HT-29 (cell line): ENCODE data around the gene PORCN. TPM values are rescaled to one million over a fixed set of nuclear protein-coding genes. Genes with fewer than 3 reads are reported as not detected.
A peak's percentile ranks its signal among the peaks of the same experiment; 100 is the strongest.

Experiments
- DNase-seq: peaks from one replicate; pipeline ENCODE4 v3.0.0-alpha.2; 2015; ENCODE audit warnings: low spot score
- total RNA-seq: library from RNA; depleted of rRNA; stranded (reverse); fragments of >200 nt; shearing (Covaris generic); gene quantifications from 2 replicates; pipeline ENCODE4 v1.2.3, GENCODE V29; 2014; rRNA removed

PORCN gene
- total RNA-seq: 6.5 and 8.7 TPM in 2 replicates

DNA sequence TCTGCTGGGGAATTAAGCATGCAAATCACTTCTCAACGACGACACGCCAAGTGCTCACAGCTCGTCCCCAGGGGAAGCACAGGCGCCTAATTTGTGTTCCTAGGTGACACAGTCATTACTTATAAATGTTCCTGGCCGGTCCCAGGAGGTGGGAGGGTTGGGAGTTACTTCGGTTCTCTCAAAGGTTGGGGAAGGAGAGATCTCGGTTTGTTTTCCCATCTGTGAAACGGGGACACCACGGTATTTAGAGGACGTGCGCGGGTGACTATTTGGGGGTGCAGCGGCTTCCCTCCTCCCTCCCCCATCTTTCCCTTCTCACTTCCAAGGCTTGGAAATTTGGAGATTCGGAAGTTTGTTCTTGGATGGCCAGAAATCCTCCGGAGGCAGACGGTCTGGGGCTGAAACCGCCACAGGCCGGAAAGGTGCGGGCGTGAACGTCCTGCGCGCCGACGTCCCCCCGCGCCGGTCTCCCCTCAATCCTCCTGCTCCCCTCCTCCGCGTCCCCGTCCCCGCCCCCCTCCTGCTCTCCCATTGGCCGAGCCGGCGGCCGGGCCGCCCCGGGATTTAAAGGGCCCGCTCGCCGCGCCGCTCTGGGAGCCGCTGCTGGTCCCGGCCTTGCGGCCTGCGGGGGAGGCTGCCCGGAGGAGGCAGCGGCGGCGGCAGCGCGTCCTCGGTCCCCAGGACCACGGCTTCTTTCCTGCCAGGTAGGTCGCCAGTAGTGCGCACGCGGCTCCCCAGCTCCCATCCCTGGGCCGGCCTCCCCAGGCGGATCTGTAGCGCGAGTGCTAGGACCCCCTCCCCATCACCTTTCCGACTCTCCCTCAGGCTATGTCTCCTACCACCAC lies at the start of gene PORCN:
PORCN (plus strand) TSS at position 593 of the 845 bp plus-strand sequence. CDS start 829 bp downstream, outside the sequence.
- DNase-seq: peak; percentile 76

DNA sequence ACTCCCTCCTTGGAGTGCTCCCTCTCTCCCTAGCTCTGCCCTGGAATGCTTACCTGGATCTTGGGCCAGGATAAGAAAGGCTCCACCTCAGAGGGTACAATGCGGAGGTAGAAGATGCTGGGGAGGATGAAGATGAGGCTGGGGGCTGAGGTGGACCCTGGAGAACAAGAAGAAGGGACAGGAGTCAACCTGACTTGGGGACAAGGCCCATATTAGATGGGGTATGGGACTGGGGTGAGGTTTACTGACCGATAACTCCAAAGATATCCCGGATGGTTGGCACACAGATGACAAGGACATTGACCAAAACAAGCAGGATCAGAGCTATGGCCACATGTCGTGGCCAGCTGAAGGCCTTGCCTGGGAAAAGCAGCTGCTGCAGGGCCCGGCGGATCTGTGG lies 49.3 kb upstream of the PORCN start:
- DNase-seq: no peak

DNA sequence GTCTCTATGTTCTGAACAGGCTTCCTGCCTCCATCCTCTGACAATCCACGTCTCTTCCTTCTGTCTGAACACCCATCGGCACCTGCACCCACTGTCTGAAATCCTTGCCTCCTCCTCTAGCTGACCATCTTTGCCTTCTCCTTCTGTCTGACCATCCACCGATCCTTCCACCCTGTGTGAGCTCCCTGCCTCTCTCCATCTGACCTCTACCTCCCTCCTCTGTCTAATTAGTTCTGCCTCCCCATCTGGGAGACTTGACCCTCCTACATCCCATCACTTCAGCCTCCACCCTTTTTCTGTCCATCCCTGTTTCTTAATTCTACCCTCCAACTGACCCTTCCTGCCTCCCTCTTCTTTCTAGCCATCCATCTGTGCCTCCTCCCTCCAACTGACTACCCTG lies 48.8 kb upstream of the PORCN start:
- no peak for DNase-seq

DNA sequence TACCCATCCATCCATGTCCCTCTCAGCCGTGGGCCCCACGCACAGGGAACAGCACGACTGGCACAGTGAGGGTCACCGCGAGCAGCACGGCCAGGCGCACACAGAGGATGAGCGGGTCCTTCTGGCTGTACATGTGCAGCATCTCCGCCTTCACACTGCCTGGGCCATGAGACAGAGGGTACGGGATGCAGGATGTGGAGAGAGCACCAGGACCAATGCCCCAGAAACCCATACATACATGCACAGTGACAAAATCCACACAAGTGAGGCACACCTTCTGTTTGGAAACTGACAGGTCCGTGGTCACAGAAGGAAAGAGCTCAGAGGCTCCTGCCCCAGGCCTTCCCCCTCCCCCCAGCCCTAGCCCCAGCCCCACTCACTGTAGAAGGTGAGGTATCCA lies 48.2 kb upstream of the PORCN start:
- DNase-seq: no peak

DNA sequence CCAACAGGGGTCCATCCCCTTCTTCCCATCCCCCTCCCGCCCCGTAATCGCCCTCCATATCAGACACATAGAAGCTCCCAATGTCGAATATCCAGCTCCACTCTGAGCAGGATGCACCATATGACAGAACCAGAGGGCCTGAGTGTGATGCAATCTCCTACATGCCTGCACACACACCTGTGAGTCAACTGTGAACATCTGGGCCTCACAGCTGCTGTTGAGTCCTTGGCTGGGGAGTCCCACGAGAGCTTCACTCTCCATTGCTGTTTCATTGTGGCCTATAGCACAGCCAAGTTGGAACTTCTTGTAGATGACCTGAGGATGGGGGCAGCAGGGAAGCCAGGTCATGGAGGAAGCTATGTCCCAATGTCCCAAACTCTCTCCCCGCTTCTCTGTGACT lies 47.0 kb upstream of the PORCN start:
- no peak for DNase-seq

DNA sequence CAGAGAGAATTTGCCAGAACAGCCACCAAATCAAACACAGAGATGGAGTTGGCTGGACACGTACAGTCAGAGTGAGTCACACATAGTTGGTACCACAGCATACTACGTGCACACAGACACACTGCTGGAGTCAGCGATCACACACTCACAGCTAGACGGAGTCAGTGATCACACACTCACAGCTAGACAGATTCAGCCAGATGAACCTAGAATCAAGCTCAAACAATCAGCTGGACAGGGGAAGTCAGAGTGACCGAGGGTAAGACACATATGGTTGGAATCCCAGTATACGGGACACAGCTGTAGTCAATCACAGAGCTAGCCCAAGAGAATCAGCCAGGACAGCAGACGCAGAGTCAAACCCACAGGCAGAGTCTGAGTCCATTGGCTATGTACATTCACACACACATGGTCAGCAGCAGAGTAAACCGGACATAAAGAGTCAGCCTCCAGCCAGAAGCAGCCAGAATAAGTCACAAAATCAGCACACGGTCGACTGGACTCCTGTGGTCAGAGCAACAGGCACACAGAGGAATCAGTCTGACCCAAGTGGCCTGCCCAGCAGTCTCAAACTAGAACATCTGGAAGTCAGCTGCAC lies 43.4 kb upstream of the PORCN start:
- no peak for DNase-seq

DNA sequence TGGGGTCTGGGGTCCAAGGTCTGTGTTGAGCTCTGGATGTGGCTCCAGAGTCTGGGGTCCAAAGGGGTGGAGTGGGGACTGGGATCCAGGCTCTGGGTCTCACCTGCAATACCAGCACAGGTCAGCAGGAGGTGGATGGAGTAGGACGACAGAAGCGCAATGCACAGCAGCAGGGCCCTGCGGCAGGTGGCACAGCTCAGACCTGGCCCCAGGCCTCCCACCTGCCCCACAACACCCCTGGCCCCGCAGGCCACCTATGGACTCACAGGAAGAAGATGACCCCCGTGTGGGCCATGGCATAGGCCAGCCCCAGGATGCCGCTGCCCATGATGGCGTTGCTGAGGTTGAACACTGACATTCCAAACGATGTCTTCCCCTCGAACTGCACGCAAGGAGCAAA lies 42.1 kb upstream of the PORCN start:
- DNase-seq: no peak

DNA sequence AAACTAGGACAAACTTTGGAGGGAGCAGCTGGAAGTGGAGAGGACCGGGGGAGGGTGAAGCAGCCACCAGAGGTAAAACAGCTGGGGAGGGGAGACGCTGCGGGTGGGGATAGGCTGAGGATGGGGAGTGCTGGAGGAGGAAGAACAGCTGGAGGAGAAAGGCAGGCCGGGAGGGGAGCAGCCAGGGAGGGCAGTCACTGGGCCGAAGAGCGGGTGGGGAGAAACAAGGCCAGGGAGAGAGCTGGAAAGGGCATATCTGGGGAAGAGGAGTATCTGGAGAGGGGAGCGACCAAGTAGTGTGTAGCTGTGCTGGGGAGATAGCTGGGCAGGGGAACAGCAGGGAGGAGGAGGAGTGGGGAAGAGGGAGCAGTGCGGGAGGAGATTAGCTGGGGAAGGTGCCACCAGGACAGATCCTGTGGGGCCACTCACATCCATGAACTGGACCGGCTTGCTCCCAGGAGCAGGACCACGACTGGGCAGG lies 41.5 kb upstream of the PORCN start:
- DNase-seq: no peak

DNA sequence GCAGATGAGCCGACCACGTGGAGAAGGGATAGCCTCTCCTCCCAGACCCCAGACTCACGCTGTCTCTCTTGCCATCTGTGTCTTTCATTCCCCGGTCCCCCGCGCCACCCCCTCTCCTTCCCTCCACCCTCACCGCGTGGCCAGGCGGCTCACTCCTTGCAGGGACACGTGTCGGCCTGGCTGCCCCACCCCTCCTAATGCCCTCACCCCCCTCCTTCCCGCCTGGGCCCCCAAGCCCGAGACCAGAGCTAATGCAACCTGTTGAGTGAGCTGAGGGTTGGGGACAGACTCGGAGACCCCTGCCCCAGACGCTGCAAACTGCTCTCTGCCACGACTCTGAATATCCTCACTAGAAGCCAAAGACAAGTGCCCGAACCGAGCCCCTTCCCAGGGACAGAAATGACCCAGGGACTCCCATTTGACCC lies 40.5 kb upstream of the PORCN start:
- peak; percentile 28 for DNase-seq

DNA sequence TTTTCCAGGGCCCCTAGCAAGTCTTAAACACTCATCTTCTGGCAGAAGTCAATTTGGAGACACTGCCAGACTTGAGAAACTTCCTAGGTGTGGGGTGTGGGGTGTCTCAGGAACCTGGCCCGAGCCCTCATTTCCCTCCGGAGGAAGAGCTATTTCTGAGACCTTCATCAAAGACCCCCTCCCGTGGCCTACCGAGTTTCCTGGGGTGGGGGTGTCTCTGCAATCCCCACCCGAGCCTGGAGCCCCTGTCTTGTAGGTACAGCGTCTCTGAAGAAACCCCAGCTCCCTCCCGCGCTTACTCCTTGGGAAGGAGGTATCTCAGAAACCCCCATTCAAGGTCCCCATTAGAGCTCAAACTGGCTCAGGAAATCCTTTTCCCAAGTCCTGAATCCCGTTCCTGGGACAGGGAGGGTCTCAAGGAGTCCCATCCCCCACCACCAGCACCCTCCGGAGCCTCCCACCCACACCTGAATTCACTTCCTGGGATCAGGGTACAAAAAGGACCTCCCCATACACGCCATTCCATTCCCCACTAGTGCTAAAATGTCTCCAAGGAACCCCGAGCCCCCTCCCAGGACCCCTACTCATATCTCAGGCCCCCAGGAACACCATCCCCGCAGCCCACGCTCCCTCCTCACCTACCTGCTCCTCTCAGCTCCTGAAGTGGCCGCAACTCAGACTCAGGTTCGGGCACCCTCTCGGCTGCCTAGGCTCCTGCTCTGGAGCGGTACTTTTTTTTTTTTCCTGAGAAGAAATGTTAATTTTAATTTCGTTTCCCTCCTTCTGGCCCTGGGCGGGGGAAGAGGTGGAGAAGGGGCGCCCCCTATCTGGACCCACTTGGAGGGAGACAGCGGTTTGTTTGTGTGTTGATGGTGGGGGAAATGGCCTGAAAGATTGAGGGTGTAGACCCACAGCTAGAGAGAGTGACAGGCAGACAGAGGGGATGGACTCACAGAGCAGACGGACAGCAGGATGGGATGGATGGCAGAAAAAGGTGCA lies 39.8 kb upstream of the PORCN start:
- DNase-seq: no peak

DNA sequence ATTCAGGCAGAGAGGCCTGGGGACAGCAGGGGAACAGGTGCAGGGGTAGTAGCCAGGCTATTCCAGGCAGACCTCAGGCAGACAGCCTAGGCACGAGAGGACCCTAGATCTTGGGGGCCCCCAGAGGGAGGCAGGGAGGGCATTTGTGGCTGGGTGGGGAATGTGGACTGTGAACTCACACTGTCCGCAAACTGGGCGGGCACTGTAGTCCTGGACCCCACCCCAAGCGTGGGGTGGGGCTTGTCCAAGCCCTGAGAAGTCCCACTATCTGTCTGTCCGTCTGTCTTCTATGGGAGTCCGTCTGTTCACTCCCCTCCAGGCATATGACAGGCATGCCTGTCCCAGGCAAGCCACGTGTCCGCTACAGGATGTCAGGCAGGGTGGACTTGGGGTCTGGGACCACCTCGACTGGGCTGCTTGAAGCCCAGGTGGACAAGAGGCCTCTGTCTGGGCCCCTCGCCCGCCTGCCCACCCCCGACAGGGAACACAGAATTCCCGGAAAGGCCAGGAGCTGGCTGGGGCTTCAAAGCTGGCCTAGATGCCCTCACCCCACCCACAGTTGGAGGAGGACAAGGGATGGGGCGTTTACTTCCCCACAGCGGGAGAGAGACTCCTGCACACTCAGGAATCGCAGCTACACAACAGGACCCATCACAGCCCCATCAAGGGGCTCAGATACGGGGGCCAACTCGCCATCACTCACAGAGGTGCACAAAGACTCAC lies 38.5 kb upstream of the PORCN start, which contains the start of gene SLC38A5:
SLC38A5 (minus strand) TSS at position 151 of the 723 bp plus-strand sequence. CDS start 2,336 bp downstream, outside the sequence.
- no peak for DNase-seq

DNA sequence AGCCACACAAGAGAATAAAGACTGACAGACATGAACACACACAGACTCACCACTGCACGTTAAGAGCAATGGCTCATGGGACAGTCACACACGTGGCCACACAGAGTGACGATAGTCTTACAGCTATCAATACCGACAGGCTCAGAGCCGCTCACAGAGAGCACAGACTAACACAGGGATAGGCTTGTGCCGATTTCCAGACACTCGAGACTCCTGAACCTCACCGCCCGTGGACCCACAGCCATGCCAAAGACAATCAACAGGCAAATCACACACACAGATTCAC lies 38.0 kb upstream of the PORCN start:
- no peak for DNase-seq

DNA sequence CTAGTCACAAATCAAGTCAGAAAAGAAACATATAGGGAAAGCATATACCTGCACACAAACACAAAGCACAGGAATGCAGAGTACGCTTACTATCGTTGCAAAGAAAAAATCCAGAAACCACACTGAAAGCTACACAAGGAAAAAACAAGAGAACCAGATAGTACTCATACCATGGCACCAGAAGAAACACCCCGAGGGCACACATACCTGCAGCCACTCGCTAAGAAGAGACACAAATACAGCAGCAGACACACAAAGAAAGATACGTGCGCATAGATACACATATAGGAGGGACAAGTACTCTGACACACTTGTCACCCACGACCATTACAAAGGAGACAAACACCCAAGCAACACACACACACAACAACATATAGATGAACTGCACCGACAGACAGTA lies 37.3 kb upstream of the PORCN start:
- no peak for DNase-seq

DNA sequence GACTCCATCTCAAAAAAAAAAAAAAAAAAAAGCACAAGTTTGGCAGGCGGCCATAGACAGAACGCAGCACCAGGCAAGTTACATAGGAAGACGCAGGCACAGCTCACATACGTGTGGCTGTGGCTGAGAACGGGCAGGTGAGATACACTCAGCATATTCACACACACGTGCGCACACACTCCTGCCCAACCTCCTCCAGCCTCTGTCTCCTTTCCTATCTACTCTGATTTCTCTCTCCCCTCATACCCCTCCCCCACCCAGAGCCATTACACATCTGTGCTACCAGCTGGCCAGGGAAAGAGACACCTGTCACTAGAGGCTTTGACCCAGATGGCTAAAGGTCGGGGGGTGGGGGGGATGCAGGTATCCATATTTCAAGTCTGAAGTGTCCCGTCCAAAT lies 36.6 kb upstream of the PORCN start:
- no peak for DNase-seq

DNA sequence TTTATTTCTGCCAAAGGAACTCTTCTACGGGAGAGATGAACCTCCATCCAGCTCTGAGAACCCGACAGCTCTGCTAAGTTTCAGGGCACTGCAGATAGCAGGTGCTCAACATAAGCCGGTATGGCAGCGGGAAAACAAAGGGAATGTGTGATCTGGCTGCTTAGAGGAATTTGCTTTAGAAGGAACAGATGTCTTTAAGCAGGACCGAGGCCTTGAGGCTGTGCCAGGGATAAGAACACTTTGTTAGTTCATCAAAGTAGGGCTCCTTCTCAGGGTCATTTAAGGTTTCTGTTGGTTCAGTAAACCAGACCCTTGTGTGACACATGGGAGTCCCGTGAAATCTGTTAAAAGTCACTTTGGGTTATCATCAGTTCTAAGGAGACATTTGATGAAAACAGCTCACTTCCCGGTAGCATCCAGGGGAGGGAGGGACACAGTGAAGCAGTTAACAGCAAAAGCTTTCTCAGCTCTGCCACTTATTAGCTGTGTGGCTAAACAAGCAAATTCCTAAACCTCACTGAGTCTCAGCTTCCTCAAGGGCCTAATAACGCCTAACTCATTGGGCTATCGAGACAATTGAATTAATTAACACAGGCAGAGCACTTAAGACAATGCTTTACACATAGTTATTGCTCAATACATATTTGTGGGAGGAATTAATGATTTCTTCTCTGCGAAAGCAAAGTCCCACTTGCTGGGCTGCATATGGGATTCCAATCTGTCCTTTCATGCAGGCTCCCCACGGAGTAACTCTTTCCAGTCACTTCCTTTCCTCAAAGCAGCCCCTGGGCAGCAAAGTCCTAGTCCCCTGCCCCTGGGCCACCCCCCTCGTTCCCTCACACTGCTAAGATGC lies 35.7 kb upstream of the PORCN start:
- DNase-seq: no peak

DNA sequence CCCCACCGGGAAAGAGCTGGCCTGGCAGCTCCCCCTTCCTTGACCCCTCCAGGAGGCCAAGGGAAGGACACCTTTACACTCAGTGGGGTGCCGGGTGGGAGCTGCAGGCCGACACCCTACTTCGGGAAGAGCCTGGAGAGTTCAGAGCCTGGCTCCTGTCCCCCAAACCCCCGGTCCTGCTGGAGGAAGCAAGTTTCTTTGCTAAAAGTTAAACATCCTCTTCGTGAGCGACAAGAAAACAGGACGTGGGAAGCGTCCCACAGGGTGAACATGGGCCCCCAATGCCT lies 35.1 kb upstream of the PORCN start:
- DNase-seq: no peak

DNA sequence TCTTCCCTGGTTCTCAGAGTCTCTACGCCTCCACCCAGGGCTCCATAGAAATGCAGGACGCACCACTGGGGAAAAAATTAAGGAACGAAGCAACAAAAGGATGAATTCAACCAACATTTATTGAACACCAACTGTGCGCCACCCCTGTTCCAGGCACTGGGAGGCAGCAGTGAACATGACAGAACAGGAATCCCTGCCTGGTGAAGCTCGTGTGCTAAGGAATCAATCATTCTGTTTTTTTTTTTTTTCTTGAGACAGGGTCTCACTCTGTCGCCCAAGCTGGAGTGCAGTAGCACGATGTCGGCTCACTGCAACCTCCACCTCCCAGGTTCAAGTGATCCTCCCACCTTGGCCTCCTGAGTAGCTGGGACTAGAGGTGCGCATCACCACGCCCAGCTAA lies 34.7 kb upstream of the PORCN start:
- no peak for DNase-seq

DNA sequence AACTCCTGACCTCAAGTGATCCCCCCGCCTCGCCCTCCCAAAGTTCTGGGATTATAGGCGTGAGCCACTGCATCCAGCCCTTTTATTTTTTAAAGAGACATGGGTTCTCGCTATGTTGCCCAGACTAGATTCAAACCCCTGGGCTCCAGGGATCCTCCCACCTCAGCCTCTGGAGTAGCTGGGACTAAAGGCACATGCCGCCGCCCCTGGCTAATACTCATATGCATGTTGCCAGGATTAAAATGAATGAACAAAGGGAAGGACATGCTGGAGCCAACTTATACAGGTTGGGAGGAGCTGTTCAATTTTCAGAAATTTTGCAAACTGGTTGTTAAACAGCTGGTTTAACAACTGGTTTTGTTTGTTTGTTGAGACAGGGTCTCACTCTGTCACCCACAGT lies 34.2 kb upstream of the PORCN start:
- no peak for DNase-seq

DNA sequence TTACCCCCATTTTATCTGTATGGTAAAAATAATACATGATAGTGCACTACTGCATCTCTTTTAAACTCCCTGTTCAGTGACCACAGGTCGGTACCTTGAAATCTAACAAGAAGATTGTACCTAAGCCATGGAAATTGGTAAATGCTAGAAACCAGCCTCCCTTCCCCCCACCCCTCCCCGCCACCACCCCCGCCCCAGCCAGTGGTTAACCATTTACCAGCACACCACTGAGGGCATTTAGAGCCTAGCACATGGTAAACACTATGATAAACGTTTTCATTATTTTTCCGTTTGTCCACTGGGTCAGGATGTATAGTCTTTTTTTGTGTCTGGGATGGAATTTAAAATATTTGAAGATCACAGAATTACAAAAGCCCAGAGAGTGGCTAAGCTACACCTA lies 33.5 kb upstream of the PORCN start:
- DNase-seq: no peak

DNA sequence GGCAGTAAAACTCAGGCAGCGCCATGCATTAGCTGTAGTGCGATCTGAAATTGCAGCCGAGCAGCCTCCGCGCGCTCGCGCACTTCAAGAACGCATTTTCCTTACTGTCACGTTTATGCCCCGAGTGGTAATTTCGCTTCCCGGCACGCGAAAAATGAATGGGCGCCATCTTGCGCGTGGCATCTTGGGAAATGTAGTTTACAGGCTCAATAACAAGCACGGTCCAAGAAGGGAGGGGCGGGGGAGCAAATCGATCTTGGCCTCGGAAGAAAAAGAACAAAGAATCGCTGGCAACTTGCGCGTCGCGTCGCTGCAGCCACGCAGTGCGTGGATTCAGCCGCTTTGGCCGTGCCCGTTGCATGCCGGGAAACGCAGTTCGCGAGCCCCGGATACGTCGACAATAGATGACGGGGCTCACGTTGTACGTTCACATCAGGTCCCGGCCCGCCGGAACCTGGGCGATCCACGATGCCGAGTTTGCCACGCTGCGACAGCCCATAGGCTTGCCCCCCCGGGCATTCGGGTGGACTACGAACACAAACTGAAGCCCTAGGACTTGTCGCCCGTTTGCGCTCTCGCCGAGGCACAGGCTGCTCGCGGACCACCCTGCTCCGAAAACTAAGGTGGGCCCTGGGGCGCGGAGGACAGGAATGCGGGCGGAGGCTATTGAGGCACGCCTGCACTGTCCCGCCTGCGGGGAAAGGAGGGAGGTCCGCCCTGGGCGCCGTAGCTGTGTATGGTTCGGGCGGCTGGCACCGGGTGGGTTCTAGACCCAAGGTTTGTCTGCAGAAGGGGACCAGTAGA lies 32.8 kb upstream of the PORCN start, which contains the start of gene FTSJ1:
FTSJ1 (plus strand) TSS at position 426 of the 804 bp plus-strand sequence. CDS start 1,849 bp downstream, outside the sequence.
- DNase-seq: peak; percentile 91
